ENCODE data around the gene NPY1R.

Gene NPY1R

GRCh38 chr4:163274861-163275260 lies 57.5 kb downstream of the NPY1R start:
- FAIRE-seq, result no peak

Data from endometrium (tissue), 2 donors.